Measurements from ENCODE around the gene DNAH2.

DNA sequence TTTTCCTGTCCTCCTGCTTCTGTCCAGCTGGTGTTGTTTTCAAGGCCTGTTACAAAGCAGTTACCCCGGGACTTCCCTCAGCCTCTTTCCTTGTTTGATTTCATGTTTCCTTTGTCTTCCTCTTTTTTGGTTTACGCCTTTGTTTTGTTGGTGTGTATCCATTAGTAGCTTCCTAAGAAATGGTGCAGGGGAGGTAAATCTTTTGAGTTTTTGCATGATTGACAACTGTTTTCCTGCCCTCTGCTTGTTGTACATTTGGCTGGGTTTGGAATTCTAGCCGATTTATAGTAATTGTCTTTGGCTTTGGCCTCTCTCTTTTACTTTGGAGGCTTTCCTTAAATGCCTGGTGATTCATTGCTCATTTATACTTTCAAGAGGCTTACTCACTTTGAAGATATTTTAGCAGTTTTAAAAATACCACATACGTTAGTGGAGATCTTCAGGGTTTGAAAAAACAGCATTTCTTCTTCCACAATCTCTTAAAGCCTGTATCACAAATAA lies 32.8 kb downstream of the DNAH2 start:
- TF ChIP-seq EZH2 (IDR thresholded peaks at IDR 0.05) (no peak), POLR2AphosphoS5 (IDR thresholded peaks at IDR 0.05; ENCODE audit: borderline replicate concordance, low read depth, low read length) (no peak), FOXP2 (optimal IDR thresholded peaks at IDR 0.05; ENCODE audit: control extremely low read depth, extremely low read length, insufficient read depth) (no peak)

Measured in SK-N-MC (cell line).